ENCODE measurements around the gene TAF9B. TPM values are rescaled to one million over a fixed set of nuclear protein-coding genes. Genes with fewer than 3 reads are reported as not detected.
A peak's percentile ranks its signal among the peaks of the same experiment; 100 is the strongest.
"Not testable (repeated sequence)": the region's sequence is repeated elsewhere in the genome, so short reads cannot be mapped to it uniquely, and the experiment has no call there.

The TAF9B gene
- polyA plus RNA-seq, 3 donors: 2.1 to 8.0 (median 7.1) TPM

DNA sequence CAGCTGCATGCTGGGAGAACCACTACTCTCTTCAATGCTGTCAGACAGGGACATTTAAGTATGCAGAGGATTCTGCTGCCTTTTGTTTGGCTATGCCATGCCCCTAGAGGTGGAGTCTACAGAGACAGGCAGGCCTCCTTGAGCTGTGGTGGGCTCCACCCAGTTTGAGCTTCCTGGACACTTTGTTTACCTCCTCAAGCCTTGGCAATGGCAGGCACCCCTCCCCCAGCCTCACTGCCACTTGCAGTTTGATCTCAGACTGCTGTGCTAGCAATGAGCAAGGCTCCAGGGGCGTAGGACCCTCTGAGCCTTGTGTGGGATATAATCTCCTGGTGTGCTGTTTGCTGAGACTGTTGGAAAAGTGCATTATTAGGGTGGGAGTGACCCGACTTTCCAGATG, 17.9 kb upstream of the TAF9B start:
- H3K27ac Mint-ChIP-seq; H3K79me2 ChIP-seq (ENCODE audit: insufficient read depth, low read length); H3K4me3 Mint-ChIP-seq; H3K36me3 Mint-ChIP-seq; intact Hi-C loops (cut with micrococcal nuclease); H3K4me2 ChIP-seq (replicated peaks; ENCODE audit: extremely low read depth, low read length, poor library complexity, severe bottlenecking); H3K4me1 ChIP-seq (ENCODE audit: control insufficient read depth in 1 of 2, insufficient read depth in 2 of 2, low read length in 2 of 2); H3K4me1 Mint-ChIP-seq; H3K4me3 ChIP-seq (replicated peaks in 1 of 3; ENCODE audit: low read depth in 2 of 3, low read length in 3 of 3); DNase-seq; H3K9ac ChIP-seq (ENCODE audit: insufficient read depth, low read length, poor library complexity, severe bottlenecking); H3K27me3 ChIP-seq (ENCODE audit: control insufficient read depth in 2 of 2, insufficient read depth in 2 of 2, low read length in 2 of 2); H3K27me3 Mint-ChIP-seq (ENCODE audit: low read depth in 3 of 3); H3K36me3 ChIP-seq (replicated peaks in 1 of 2; ENCODE audit: control insufficient read depth in 1 of 2, insufficient read depth in 2 of 2, low read length in 2 of 2); H4K20me1 ChIP-seq (ENCODE audit: insufficient read depth, low read length); H3K27ac ChIP-seq (ENCODE audit: low read depth in 1 of 2, low read length in 2 of 2); H2AFZ ChIP-seq (ENCODE audit: insufficient read depth, low read depth, low read length, poor library complexity, severe bottlenecking); H3K9me3 ChIP-seq (replicated peaks in 1 of 2; ENCODE audit: control insufficient read depth in 1 of 2, insufficient read depth in 1 of 2, low read length in 2 of 2): not testable (repeated sequence)
- H3K9me3 Mint-ChIP-seq: peaks cover 8 to 26% (median 21%) of the 10 kb centered on the region in 7 donors
- WGBS (ENCODE audit: insufficient coverage): no CpG with 5 or more reads among the region's 2 CpGs

DNA sequence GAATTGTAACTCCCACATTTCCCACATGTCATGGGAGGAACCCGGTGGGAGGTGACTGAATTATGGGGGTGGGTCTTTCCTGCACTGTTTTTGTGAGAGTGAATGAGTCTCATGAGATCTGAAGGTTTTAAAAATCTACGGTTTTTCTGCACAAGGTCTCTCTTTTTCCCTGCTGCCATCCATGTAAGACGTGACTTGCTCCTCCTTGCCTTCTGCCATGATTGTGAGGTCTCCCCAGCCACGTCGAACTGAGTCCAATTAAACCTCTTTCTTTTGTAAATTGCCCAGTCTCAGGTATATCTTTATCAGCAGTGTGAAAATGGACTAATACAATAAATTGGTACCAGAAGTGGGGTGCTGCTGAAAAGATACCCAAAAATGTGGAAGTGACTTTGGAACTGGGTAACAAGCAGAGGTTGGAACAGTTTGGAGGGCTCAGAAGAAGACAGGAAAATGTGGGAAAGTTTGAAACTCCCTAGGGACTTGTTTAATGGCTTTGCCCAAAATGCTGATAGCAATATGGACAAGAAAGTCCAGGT, 7.6 kb upstream of the TAF9B start:
- H3K79me2 ChIP-seq (ENCODE audit: insufficient read depth, low read length); H3K36me3 Mint-ChIP-seq; intact Hi-C loops (cut with micrococcal nuclease); H3K4me1 Mint-ChIP-seq; H2AFZ ChIP-seq (ENCODE audit: insufficient read depth, low read depth, low read length, poor library complexity, severe bottlenecking); H3K4me3 Mint-ChIP-seq; H4K20me1 ChIP-seq (ENCODE audit: insufficient read depth, low read length); H3K27ac ChIP-seq (ENCODE audit: low read depth in 1 of 2, low read length in 2 of 2); H3K4me2 ChIP-seq (replicated peaks; ENCODE audit: extremely low read depth, low read length, poor library complexity, severe bottlenecking); H3K9ac ChIP-seq (ENCODE audit: insufficient read depth, low read length, poor library complexity, severe bottlenecking); H3K36me3 ChIP-seq (replicated peaks in 1 of 2; ENCODE audit: control insufficient read depth in 1 of 2, insufficient read depth in 2 of 2, low read length in 2 of 2); DNase-seq; H3K27me3 Mint-ChIP-seq (ENCODE audit: low read depth in 3 of 3); H3K4me1 ChIP-seq (ENCODE audit: control insufficient read depth in 1 of 2, insufficient read depth in 2 of 2, low read length in 2 of 2); H3K4me3 ChIP-seq (replicated peaks in 1 of 3; ENCODE audit: low read depth in 2 of 3, low read length in 3 of 3); H3K27me3 ChIP-seq (ENCODE audit: control insufficient read depth in 2 of 2, insufficient read depth in 2 of 2, low read length in 2 of 2): not testable (repeated sequence)
- Mint-ChIP-seq H3K27ac (peak overlapping the region in 1 of 7 donors; percentile 58), H3K9me3 (peaks cover 11 to 31% (median 23%) of the 10 kb centered on the region in 7 donors)
- peaks cover 13 to 17% of the 10 kb centered on the region in 2 donors for H3K9me3 ChIP-seq (replicated peaks in 1 of 2; ENCODE audit: control insufficient read depth in 1 of 2, insufficient read depth in 1 of 2, low read length in 2 of 2)
- WGBS (ENCODE audit: insufficient coverage): no CpG with 5 or more reads among the region's 5 CpGs

DNA sequence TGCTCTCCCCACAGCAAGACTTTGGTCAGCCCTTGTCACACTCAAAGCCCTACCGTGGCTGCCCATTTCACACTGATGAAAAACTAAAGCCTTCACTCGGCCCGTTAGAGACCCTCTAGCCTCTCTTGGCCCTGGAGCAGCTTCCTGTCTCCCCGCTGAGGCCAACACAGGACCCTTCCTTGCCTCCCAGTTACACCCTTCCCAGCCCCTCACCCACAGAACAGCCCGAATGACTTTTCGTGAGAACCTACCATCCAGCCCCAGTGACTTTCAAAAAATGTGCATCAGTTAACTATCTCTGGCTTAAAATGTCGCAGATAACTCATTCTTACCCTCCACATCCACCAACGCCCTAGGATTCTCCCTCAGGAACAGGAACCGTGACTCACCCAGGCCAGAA, 756 bp upstream of the TAF9B start:
- peaks cover 0 to 2% (median 0%) of the 10 kb centered on the region in 3 donors for H3K27me3 Mint-ChIP-seq (ENCODE audit: low read depth in 3 of 3)
- Histone ChIP-seq H3K9me3 (replicated peaks in 1 of 2; ENCODE audit: control insufficient read depth in 1 of 2, insufficient read depth in 1 of 2, low read length in 2 of 2) (no peaks in the 10 kb centered on the region), H3K9ac (ENCODE audit: insufficient read depth, low read length, poor library complexity, severe bottlenecking) (no peak overlapping the region), H3K79me2 (ENCODE audit: insufficient read depth, low read length) (no peaks in the 10 kb centered on the region), H3K36me3 (replicated peaks in 1 of 2; ENCODE audit: control insufficient read depth in 1 of 2, insufficient read depth in 2 of 2, low read length in 2 of 2) (no peaks in the 10 kb centered on the region), H2AFZ (ENCODE audit: insufficient read depth, low read depth, low read length, poor library complexity, severe bottlenecking) (no peak overlapping the region), H3K27me3 (ENCODE audit: control insufficient read depth in 2 of 2, insufficient read depth in 2 of 2, low read length in 2 of 2) (no peaks in the 10 kb centered on the region), H4K20me1 (ENCODE audit: insufficient read depth, low read length) (no peaks in the 10 kb centered on the region), H3K27ac (ENCODE audit: low read depth in 1 of 2, low read length in 2 of 2) (no peak overlapping the region), H3K4me3 (replicated peaks in 1 of 3; ENCODE audit: low read depth in 2 of 3, low read length in 3 of 3) (no peak overlapping the region), H3K4me2 (replicated peaks; ENCODE audit: extremely low read depth, low read length, poor library complexity, severe bottlenecking) (no peak overlapping the region), H3K4me1 (ENCODE audit: control insufficient read depth in 1 of 2, insufficient read depth in 2 of 2, low read length in 2 of 2) (peaks cover 0 to 7% of the 10 kb centered on the region in 2 donors)
- H3K4me1 Mint-ChIP-seq: peaks cover 2% of the 10 kb centered on the region
- TF ChIP-seq, protein P1, sequence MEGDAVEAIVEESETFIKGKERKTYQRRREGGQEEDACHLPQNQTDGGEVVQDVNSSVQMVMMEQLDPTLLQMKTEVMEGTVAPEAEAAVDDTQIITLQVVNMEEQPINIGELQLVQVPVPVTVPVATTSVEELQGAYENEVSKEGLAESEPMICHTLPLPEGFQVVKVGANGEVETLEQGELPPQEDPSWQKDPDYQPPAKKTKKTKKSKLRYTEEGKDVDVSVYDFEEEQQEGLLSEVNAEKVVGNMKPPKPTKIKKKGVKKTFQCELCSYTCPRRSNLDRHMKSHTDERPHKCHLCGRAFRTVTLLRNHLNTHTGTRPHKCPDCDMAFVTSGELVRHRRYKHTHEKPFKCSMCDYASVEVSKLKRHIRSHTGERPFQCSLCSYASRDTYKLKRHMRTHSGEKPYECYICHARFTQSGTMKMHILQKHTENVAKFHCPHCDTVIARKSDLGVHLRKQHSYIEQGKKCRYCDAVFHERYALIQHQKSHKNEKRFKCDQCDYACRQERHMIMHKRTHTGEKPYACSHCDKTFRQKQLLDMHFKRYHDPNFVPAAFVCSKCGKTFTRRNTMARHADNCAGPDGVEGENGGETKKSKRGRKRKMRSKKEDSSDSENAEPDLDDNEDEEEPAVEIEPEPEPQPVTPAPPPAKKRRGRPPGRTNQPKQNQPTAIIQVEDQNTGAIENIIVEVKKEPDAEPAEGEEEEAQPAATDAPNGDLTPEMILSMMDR (IDR thresholded peaks at IDR 0.05): no peak
- peak overlapping the region in 1 of 2 donors; percentile 90 for H3K4me3 Mint-ChIP-seq
- intact Hi-C loops (cut with micrococcal nuclease): no loop called here
- H3K36me3 Mint-ChIP-seq: no peaks in the 10 kb centered on the region
- no peak for DNase-seq
- 94% methylated on average over 3 of the region's 9 CpGs for WGBS (ENCODE audit: insufficient coverage)
- H3K27ac Mint-ChIP-seq: peak overlapping the region in 1 of 7 donors; percentile 25
- H3K9me3 Mint-ChIP-seq: peaks cover 0 to 9% (median 4%) of the 10 kb centered on the region in 7 donors
